PFSK-1 (cell line): ENCODE results near the gene NATD1.

Experiments used
- POLR2AphosphoS5 ChIP-seq: IDR thresholded peaks from 2 replicates; pipeline ENCODE4 v1.6.1; 2012; ENCODE audit warnings: low read depth, mild to moderate bottlenecking, control low read depth, low read length, moderate library complexity
- SIN3A ChIP-seq: IDR thresholded peaks from 2 replicates; pipeline ENCODE4 v1.6.1; 2012; ENCODE audit warnings: mild to moderate bottlenecking, low read length, moderate library complexity, borderline replicate concordance; ENCODE audit not compliant: insufficient read depth

GRCh38 chr17:21279198-21279535 is 26.0 kb upstream of the NATD1 start:
- TF ChIP-seq POLR2AphosphoS5 (no peak), SIN3A (no peak)
